Eye (tissue), 1 donor: Measurements from ENCODE around the gene ZNF534.
"Not testable (repeated sequence)": the region's sequence is repeated elsewhere in the genome, so short reads cannot be mapped to it uniquely, and the experiment has no call there.

Source experiments
- DNase-seq: peaks from one replicate; pipeline ENCODE4 v3.0.0-alpha.2; 2015

Gene ZNF534

GRCh38 chr19:52500474-52500873 is 71.5 kb downstream of the ZNF534 start:
- DNase-seq = not testable (repeated sequence)

- not testable (repeated sequence) for DNase-seq
These were observed 72.0 kb downstream of the ZNF534 start for GRCh38 chr19:52500991-52501390.
